Dedifferentiated amniotic fluid mesenchymal stem cell (primary cell): Measurements from ENCODE around the gene CHD5.
"Not testable (repeated sequence)": the region's sequence is repeated elsewhere in the genome, so short reads cannot be mapped to it uniquely, and the experiment has no call there.

Experiments
- DNase-seq: peaks from one replicate; pipeline ENCODE4 v3.0.0-alpha.2; 2016; ENCODE audit errors: extremely low spot score

CHD5 gene

GRCh38 chr1:6086358-6086757, 93.8 kb downstream of the CHD5 start:
- no peak for DNase-seq

- DNase-seq, result no peak
Measured at GRCh38 chr1:6085666-6086065, 94.5 kb downstream of the CHD5 start.

- DNase-seq, result no peak
Measured at GRCh38 chr1:6084781-6085495, 95.2 kb downstream of the CHD5 start.

- DNase-seq, result peak; percentile 50
Measured at GRCh38 chr1:6083801-6084446, 96.2 kb downstream of the CHD5 start.

GRCh38 chr1:6083385-6083784, 96.7 kb downstream of the CHD5 start:
- no peak for DNase-seq

- DNase-seq, result no peak
Measured at GRCh38 chr1:6082430-6082971, 97.6 kb downstream of the CHD5 start.

- DNase-seq, result no peak
Measured at GRCh38 chr1:6081901-6082300, 98.2 kb downstream of the CHD5 start.

GRCh38 chr1:6080469-6080868, 99.7 kb downstream of the CHD5 start:
- DNase-seq, result no peak

GRCh38 chr1:6077919-6078318, 102.2 kb downstream of the CHD5 start:
- DNase-seq, result no peak

GRCh38 chr1:6077506-6077905, 102.6 kb downstream of the CHD5 start:
- DNase-seq, result no peak

- not testable (repeated sequence) for DNase-seq
Measured at GRCh38 chr1:6077061-6077460, 103.1 kb downstream of the CHD5 start.

GRCh38 chr1:6075748-6076147, 104.4 kb downstream of the CHD5 start:
- no peak for DNase-seq

- no peak for DNase-seq
Measured at GRCh38 chr1:6074192-6074901, 105.8 kb downstream of the CHD5 start.

GRCh38 chr1:6073480-6074053, 106.6 kb downstream of the CHD5 start:
- no peak for DNase-seq

- DNase-seq, result no peak
Measured at GRCh38 chr1:6072774-6073479, 107.2 kb downstream of the CHD5 start.

- no peak for DNase-seq
Measured at GRCh38 chr1:6071219-6071618, 108.9 kb downstream of the CHD5 start.

- no peak for DNase-seq
Measured at GRCh38 chr1:6070450-6070974, 109.6 kb downstream of the CHD5 start.

GRCh38 chr1:6069573-6069972, 110.5 kb downstream of the CHD5 start:
- no peak for DNase-seq

GRCh38 chr1:6068932-6069331, 111.2 kb downstream of the CHD5 start:
- DNase-seq, result no peak

- DNase-seq, result no peak
Measured at GRCh38 chr1:6068073-6068472, 112.0 kb downstream of the CHD5 start.

- DNase-seq, result no peak
Measured at GRCh38 chr1:6066680-6067079, 113.4 kb downstream of the CHD5 start.
